Subcutaneous abdominal adipose tissue (tissue), 5 donors: ENCODE measurements around the gene MRPL54.

ENCODE experiments used
- H3K27ac ChIP-seq: one replicate; pipeline ENCODE4 v1.7.0; 2013; ENCODE audit warnings: low read depth, mild to moderate bottlenecking, inconsistent platforms, low read length, moderate library complexity
- H3K27me3 ChIP-seq, 5 donors: one replicate each; pipeline ENCODE4 v1.7.0; 2013; ENCODE audit warnings: low read length in 5 of 5, inconsistent platforms in 1 of 5; ENCODE audit not compliant: control insufficient read depth in 5 of 5, insufficient read depth in 4 of 5
- H3K36me3 ChIP-seq, 5 donors: one replicate each; pipeline ENCODE4 v1.7.0; 2013; ENCODE audit warnings: low read length in 5 of 5; ENCODE audit not compliant: control insufficient read depth in 5 of 5, insufficient read depth in 5 of 5
- H3K4me1 ChIP-seq, 5 donors: one replicate each; pipeline ENCODE4 v1.7.0; 2013; ENCODE audit warnings: low read length in 5 of 5, mild to moderate bottlenecking in 3 of 5, moderate library complexity in 1 of 5; ENCODE audit not compliant: control insufficient read depth in 5 of 5, insufficient read depth in 5 of 5
- H3K4me3 ChIP-seq, 5 donors: one replicate each; pipeline ENCODE4 v1.7.0; 2013; ENCODE audit warnings: low read length in 5 of 5, low read depth in 1 of 5
- H3K9ac ChIP-seq, 5 donors: one replicate each; pipeline ENCODE4 v1.7.0; 2013; ENCODE audit warnings: low read length in 5 of 5, mild to moderate bottlenecking in 4 of 5, moderate library complexity in 3 of 5
- H3K9me3 ChIP-seq, 5 donors: one replicate each; pipeline ENCODE4 v1.7.0; 2013; ENCODE audit warnings: low read length in 5 of 5; ENCODE audit not compliant: control insufficient read depth in 5 of 5
- donor health status: healthy.
- donor health status: healthy.
- donor health status: healthy.
- donor health status: healthy.
- donor health status: healthy.

MRPL54 gene

GRCh38 chr19:3767050-3767449, 4.6 kb downstream of the MRPL54 start:
- peaks cover 0 to 12% (median 6%) of the 10 kb centered on the region in 5 donors for H3K4me1 ChIP-seq
- H3K9me3 ChIP-seq = no peaks in the 10 kb centered on the region
- peaks cover 0 to 49% (median 33%) of the 10 kb centered on the region in 5 donors for H3K36me3 ChIP-seq
- no peak overlapping the region for H3K27ac ChIP-seq
- no peak overlapping the region for H3K4me3 ChIP-seq
- peaks cover 0 to 6% (median 0%) of the 10 kb centered on the region in 5 donors for H3K27me3 ChIP-seq
- H3K9ac ChIP-seq = no peak overlapping the region

- H3K9me3 ChIP-seq = no peaks in the 10 kb centered on the region
- no peak overlapping the region for H3K9ac ChIP-seq
- H3K27ac ChIP-seq = no peak overlapping the region
- H3K36me3 ChIP-seq = peaks cover 0 to 49% (median 33%) of the 10 kb centered on the region in 5 donors
- no peak overlapping the region for H3K4me3 ChIP-seq
- peaks cover 0 to 8% (median 3%) of the 10 kb centered on the region in 5 donors for H3K4me1 ChIP-seq
- peaks cover 0 to 6% (median 0%) of the 10 kb centered on the region in 5 donors for H3K27me3 ChIP-seq
Measured at GRCh38 chr19:3768015-3768747, 5.7 kb downstream of the MRPL54 start.

GRCh38 chr19:3768748-3769099, 6.2 kb downstream of the MRPL54 start:
- Histone ChIP-seq H3K27ac (no peak overlapping the region), H3K36me3 (peaks cover 0 to 49% (median 33%) of the 10 kb centered on the region in 5 donors), H3K4me3 (no peak overlapping the region)

GRCh38 chr19:3769494-3769893, 7.0 kb downstream of the MRPL54 start:
- peaks cover 0 to 49% (median 33%) of the 10 kb centered on the region in 5 donors for H3K36me3 ChIP-seq
- H3K4me3 ChIP-seq = no peak overlapping the region
- H3K27me3 ChIP-seq = peaks cover 0 to 6% (median 0%) of the 10 kb centered on the region in 5 donors
- H3K9ac ChIP-seq = no peak overlapping the region
- H3K9me3 ChIP-seq = no peaks in the 10 kb centered on the region
- H3K4me1 ChIP-seq = peaks cover 0 to 5% (median 0%) of the 10 kb centered on the region in 5 donors
- H3K27ac ChIP-seq = no peak overlapping the region

More at GRCh38 chr19:3768748-3769099, 6.2 kb downstream of the MRPL54 start:
- no peaks in the 10 kb centered on the region for H3K9me3 ChIP-seq
- H3K4me1 ChIP-seq = peaks cover 0 to 5% (median 0%) of the 10 kb centered on the region in 5 donors
- no peak overlapping the region for H3K9ac ChIP-seq
- H3K27me3 ChIP-seq = peaks cover 0 to 6% (median 0%) of the 10 kb centered on the region in 5 donors

- H3K9ac ChIP-seq = no peak overlapping the region
- H3K4me1 ChIP-seq = peaks cover 0 to 5% (median 0%) of the 10 kb centered on the region in 5 donors
- peaks cover 0 to 44% (median 29%) of the 10 kb centered on the region in 5 donors for H3K36me3 ChIP-seq
- no peak overlapping the region for H3K4me3 ChIP-seq
- no peaks in the 10 kb centered on the region for H3K9me3 ChIP-seq
- H3K27me3 ChIP-seq = peaks cover 0 to 6% (median 0%) of the 10 kb centered on the region in 5 donors
- no peak overlapping the region for H3K27ac ChIP-seq
Measured at GRCh38 chr19:3770136-3770999, 7.9 kb downstream of the MRPL54 start.

GRCh38 chr19:3771000-3771905, 8.8 kb downstream of the MRPL54 start:
- no peaks in the 10 kb centered on the region for H3K9me3 ChIP-seq
- H3K36me3 ChIP-seq = peaks cover 0 to 41% (median 28%) of the 10 kb centered on the region in 5 donors
- H3K9ac ChIP-seq = no peak overlapping the region
- no peak overlapping the region for H3K27ac ChIP-seq
- peaks cover 0 to 5% (median 0%) of the 10 kb centered on the region in 5 donors for H3K4me1 ChIP-seq
- H3K4me3 ChIP-seq = no peak overlapping the region
- peaks cover 0 to 6% (median 0%) of the 10 kb centered on the region in 5 donors for H3K27me3 ChIP-seq

- Histone ChIP-seq H3K9ac (no peak within 1 kb of the TSS), H3K36me3 (peaks cover 0 to 34% (median 20%) of the 10 kb centered on the region in 5 donors), H3K27me3 (peaks cover 0 to 6% (median 0%) of the 10 kb centered on the region in 5 donors), H3K4me1 (no peaks in the 10 kb centered on the region), H3K4me3 (no peak within 1 kb of the TSS), H3K27ac (no peak within 1 kb of the TSS), H3K9me3 (no peaks in the 10 kb centered on the region)
Measured at GRCh38 chr19:3771906-3772455, 9.5 kb downstream of the MRPL54 start, which contains the start of gene RAX2. RAX2 (minus strand) TSS chr19:3772228; CDS start chr19:3771742, 486 bp downstream.

GRCh38 chr19:3773814-3774515, 11.5 kb downstream of the MRPL54 start:
- Histone ChIP-seq H3K9ac (no peak overlapping the region), H3K9me3 (no peaks in the 10 kb centered on the region)

More at GRCh38 chr19:3773814-3774515, 11.5 kb downstream of the MRPL54 start:
- peaks cover 0 to 14% (median 4%) of the 10 kb centered on the region in 5 donors for H3K36me3 ChIP-seq
- no peak overlapping the region for H3K4me3 ChIP-seq
- no peaks in the 10 kb centered on the region for H3K4me1 ChIP-seq
- H3K27me3 ChIP-seq = peaks cover 0 to 6% (median 2%) of the 10 kb centered on the region in 5 donors
- H3K27ac ChIP-seq = no peak overlapping the region
